EL (cell line): ENCODE results near the gene IKZF2.

Experiments used
- DNase-seq: peaks from one replicate; pipeline ENCODE4 v3.0.0-alpha.2; 2016

The IKZF2 gene

DNA sequence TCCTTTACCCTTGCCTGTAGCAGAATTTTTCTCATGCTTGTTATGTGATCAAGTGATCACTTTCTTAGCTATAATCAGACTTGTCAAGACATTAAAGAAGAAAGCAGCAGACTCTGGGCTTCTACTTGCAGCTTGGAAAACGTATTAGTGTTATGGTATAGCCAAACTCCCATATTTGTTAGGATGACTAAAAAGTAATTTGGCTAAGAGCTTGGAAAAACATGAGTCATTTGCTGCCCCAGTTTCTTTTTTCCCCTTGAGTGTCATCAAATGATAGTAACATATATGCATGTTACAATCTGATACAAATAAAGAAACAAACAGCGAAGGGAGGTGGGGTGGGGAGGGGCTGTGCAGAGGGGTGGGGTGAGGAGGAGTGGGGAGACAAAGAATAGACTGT lies 155.5 kb downstream of the IKZF2 start:
- DNase-seq = peak; percentile 48

DNA sequence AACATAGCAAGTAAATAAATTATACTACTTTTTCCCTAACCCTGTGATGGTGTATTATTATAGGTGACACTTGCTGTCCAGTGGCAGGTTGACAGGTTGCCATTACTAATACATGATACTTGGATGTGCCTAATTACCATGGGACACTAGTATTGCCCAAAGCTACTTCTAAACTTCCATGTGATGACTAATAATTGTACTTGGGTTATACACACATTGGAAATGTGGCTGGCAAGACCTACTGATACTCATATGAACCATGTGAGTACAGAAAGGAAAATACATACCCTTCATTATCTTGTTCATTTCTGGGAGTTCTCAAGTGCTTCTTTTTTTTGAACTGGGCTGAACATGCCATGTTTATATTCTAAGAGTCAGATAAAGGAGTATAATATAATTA lies 156.4 kb downstream of the IKZF2 start:
- DNase-seq = peak; percentile 35

DNA sequence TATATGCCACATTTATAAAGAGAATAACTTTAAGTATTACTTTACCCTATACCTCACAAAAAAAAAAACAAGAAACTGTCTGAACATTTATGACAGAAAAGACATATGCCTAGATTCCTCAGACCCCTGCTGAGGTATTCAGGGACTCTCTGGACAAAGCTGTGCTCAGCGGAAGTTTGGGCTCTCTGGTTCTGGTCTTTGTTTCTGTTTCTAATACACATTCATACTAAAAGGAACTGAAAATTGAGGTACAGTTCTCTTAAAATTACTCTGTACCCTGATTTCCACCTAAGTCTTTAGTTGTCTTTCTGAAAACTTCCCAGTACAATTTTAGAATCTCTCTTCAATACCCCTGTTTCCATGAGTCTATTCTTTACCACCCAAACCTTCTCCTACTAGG lies 160.3 kb downstream of the IKZF2 start:
- no peak for DNase-seq

DNA sequence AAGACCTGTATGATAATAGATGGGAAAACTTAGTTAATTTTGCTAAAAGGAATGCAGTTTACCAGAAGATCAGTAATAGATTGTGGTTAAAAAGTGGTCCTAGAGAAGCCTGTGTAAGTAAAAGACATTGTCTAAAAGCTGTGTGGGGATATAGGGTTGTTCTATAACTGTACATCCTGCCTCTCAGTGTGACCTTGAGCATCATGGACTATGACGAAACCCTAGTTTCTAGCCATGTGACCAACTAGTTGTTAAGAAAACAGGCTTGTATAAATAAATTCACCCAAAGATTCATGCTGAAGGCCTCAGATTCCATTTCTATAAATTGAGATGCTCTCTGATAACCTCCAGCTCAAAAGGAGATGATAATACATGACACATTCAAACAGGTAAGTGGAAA lies 160.7 kb downstream of the IKZF2 start:
- DNase-seq = no peak

DNA sequence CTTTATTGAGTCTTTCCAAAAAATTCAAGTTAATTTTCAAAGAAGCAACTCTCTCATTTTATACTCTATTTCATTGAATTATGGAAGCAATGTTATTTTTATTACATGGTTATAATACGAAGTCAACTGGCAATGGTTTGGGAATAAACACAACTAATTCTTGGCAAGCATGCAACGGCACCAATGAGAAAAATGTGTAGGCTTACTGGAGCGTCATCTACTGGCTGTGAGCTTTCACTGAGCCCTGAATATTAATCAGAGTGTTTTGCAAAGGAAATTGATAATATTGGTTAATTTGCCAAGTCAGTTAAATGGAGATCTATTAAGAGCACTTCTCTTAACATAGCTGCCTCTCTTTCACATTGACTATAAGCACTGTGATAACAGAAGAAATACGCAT lies 163.9 kb downstream of the IKZF2 start:
- no peak for DNase-seq

DNA sequence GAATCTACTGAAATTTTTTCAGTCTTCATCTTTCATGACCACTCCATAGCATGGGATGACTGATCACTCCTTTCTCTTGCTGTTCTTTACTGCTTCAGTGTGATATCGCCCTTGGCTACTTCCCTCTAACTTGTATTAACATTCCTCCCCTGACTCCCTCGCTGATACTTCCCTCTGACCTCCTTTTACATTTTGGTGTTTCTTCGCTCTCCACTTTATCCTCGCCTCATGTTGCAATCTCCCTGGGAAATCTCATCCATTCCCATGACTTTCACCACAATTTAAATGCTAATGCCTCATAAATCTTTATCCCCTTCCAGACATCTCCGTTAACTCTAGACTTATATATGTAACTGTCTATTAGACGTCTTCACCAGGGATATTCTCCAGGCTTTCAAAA lies 167.3 kb downstream of the IKZF2 start:
- no peak for DNase-seq

DNA sequence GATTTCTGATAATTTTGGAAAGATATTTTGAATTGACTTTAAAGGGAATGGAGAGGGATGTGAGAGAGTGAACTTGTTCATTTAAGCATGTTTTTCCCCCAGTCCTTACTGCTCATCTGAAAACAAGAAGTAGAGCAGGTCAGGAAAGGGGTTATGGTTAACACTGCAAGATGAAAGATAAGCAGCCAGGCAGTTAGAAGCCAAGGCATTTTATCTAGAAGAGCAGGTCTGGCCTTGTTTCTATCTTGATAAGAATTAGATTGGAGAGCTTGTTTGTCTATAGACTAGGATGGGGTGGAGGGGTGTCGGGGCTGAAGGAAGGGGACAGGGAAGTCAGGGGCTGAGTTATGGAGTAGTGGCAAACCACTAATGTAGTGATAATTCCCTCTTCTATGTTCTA lies 171.6 kb downstream of the IKZF2 start:
- no peak for DNase-seq

DNA sequence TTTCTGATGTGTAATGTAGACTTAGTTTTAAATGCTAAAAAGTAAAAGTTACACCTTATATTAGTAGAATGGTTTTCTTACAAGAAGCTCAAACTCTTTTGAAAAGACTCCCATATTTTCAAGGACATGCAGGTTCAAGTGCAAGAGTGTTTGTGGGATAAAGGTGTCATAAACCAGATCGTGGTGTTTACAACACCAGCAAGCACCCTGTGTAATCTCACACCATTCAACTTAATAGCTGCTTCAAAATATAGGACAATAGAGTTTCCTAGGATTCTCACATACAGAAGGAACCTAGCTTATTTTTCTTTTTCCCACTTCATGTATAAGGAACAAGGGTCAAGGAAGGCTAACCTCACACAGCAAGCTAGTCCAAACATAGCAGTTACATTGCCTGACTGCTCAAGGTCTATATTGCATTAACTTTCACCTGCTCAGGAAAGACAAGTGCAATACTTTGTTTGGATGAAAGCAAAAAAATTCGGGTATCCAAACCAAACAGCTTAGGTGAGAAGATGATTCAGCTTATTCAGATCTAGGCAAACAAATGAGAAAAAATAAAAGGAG lies 172.3 kb downstream of the IKZF2 start:
- DNase-seq = no peak

DNA sequence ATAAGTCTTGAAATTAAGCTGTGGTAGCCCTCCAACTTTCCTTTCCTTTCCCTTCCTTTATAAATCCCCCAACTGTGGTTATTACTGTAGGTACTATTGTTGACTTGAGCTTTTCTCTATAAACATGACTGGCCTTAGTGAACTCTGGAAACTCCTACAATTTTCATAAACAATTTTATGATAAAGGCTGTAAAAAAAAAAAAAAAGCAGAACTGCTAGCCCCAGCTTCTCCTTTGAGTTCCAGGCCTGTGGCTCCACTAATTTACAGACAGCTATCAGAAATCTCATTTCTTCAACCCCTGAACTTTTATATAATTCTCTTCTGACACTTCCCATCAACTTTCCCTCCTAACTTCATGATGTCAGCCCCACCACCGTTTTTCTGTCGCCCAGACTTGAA lies 174.3 kb downstream of the IKZF2 start:
- DNase-seq = no peak

DNA sequence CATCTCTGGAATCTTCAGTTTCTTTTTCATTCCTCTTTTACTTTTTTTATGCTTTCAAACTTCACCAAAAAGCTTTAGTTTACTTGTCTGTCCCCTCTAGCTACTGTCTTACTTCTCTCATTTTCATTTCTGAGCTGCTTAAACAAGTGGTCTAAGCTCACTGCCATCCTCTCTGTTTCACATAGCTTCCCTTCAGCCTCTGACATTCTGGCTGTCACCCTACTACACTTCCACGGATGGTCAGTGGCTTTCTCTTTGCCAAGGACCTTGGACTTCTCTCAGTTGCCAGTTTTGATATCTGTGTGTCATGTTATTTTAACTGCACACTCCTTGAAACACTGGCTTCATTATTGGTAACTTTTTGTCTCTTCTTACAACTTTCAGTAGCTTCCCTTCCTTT lies 176.1 kb downstream of the IKZF2 start:
- DNase-seq = no peak

DNA sequence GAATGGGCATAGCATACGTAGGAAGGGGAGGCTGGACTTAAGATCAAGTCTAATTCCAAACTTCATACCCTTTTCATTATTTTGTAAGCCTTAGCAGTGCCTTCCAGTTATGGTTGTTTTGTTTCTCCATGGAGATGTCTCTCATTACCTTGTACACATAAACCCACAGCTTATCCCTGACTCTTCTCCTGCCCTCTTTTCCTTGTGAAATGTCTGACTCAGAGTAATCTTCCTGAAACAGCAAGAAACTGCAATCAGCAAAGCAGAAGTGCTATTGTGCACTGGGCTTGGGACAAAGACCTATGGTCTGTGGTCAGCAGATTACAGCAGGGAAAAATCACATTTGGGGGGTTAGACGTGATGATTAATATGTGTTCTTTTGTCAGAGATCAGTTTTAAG lies 176.7 kb downstream of the IKZF2 start:
- DNase-seq = peak; percentile 32

DNA sequence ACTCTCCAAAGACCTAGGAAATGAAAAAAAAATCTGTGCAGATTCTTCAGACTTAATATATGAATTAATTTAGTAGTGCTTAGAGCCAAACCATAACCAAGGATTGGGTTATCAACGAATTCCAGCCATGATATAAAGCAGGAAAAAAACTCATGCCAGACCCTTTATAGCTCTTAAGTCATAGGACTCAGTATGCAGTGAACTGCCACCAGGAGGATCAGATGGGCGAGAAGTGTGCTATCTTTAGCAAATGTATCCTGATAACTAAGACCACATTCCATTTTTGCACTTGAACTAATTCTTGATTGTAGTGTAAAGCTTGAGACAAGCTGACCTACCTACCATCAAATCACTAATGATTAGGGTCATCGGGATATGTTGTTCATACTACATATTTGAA lies 178.1 kb downstream of the IKZF2 start:
- DNase-seq = no peak

DNA sequence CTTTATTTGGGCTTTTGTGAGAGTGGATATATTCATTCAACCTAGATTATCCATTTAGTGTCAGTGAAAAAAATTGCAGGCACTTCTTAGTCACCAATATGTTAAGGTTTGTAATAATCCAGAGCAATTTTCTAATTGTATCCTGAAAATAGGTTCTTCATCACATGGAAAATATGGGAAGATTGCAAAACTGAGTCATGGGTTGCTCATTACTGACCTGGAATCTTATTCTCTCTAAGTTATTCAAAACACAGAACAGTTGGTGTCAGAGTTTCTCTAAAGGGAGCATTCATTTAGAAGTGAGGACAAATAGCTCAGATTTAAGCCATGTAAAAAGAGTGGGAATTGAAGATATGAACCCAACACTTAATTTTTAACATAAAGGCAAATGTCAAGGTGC lies 181.3 kb downstream of the IKZF2 start:
- DNase-seq = peak; percentile 52

DNA sequence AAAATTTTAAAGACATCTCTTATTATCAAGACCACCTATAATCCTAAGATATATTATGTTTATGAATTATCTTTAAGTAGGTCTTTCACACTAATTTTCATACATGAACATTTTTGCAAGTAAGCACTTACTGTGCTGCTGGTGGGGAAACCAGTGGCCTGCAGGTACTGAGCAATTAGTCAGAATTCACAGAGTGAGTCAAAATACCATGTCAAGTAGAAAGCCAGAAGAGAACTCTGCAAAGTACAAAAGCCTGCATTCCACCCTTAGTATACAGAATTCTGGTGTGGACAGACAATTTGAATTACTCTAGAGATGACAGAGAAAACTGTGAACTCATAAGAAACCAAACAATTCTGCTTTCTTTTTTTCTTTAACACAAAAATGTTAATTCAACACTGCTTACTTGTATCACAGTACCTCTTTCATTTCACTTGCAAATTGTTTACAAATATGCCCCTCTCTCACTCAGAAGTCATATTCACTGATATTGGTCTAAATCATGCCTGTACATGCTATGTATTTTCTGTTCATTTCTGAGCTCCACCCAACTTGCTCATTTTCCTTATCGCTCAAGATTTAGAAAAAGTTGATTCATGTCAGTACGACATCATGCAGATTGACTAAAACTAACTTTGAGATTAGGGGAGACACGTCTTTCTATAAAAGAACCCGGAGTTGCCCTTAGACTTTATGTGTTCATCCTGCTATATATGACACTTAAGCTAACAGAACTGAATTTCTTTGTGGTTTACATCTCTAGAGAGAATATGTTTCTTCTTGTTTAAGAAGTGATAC lies 182.9 kb downstream of the IKZF2 start:
- DNase-seq = peak; percentile 24

DNA sequence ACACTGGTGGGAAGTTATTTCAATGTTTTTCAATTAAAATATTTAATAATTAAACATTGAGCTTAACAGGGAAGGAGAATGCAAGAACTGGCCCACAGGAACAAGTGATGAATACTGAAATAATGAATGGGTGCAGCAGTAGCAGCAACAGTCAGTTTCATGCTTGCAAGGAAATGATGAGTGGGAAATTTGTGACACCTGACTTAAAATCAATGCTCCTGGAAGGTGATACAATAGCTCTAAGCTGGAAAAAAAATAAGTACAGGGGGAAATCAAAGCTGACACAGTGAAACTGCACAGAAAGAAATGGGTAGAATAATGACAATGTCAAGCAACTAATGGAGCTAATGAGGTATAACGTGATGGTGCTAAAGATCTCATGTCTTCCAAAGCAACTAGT lies 184.5 kb downstream of the IKZF2 start:
- DNase-seq = no peak

DNA sequence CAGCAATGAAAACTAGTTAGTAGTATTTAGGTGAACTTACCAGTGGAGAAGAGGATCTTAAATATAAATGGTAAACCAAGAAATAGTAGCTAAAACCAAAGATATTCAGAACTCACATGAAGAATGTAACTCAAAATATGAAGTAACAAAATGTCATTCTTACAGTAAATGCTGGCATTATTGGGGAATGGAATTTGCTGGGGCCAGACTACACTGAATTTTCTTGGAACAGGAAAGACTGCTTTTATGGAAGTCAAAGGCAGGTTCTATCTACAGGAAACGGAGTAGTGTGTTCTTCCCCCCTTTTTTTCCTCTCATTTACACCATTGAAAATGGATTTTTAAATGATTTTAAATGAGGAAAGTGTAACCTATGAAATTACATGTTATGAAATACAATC lies 188.7 kb downstream of the IKZF2 start:
- DNase-seq = no peak

DNA sequence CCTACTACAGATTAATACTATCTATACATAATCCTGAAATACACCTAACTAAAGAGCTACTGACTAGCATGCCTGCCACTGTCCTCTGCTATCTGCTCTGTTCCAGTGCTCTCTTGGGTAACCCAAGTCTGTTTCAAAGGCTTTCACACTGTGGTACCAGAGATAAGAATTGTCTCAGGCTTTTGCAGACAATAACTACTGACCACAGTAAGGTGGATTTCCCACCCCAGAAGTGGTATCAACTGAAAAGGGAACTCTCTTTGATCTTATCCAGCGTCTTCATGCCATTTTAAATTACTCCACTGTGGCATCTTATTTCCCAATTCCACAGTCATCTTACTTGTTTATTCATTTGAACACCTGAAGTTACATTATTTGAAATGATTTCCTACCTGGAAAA lies 190.2 kb downstream of the IKZF2 start:
- no peak for DNase-seq

DNA sequence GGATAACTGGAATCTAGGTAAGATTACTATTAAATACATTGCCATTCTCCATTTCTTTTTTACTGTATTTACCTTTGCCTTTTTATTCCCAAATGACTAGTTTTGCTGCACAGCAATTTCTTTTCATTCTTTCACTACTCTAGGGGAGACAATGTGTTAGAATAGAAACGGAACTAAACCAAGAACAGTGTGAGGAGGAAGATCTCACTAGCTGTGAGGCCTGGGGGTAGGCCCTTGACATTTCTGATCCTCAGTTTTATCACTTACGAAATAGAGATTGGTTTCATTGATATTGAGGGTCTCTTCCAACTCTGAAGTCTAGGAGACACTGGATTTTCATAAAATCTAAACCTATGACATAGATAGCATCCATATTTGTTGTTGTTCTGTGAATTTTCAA lies 191.1 kb downstream of the IKZF2 start:
- DNase-seq = no peak

DNA sequence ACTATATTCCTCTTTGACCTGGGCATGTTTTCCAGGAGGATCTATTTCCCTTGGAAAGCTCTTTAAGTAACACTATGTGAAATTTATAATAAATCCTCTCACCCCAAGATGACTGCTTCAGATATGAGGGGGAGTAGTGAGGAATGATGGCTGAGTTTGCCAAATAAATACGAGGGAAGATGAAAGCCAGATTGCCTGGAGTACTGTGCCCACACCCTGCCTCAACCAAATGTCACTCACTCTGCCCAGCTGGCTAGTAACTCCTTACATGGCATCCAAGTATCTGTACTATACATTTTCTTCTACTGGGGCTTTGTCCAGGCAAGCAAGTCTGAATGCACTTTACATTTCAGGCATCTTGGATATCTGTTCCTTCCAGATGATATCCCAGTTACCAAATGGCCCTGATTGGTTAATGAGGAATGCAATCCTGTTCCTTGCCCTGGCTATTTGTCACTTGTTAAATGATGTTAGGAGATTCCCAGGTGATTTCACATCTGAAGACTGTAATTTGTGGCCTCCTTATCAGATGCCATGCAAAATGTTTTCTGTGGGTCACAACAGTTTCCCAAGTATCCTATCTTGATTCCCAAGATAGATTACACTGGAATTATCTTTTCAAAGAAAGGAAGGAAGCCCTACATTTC lies 191.8 kb downstream of the IKZF2 start:
- DNase-seq = no peak

DNA sequence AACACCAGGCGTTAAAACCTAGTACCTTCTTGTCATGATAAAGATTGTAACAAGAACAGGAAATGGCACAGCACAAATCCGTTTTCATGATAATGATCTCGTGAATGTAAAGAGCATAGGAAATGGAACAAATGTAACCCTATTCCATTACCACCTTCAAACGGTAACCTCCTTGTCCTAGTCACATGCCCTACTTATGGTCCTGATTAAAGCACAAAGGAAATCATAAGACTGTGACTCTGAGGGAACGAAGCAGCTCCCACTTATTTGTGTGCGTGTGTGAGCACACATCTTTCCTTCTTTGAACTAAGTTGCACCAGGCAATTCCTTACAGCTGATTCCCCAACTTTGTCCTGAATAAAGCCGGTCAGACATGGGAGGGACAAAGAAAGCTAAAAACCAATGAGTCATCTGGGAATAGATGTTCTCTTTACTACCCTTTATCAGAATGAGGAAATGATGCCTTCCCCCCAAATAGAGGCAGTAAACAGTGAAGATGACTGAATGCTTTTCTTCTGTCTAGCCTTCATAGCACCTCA lies 192.6 kb downstream of the IKZF2 start:
- DNase-seq = peak; percentile 45

DNA sequence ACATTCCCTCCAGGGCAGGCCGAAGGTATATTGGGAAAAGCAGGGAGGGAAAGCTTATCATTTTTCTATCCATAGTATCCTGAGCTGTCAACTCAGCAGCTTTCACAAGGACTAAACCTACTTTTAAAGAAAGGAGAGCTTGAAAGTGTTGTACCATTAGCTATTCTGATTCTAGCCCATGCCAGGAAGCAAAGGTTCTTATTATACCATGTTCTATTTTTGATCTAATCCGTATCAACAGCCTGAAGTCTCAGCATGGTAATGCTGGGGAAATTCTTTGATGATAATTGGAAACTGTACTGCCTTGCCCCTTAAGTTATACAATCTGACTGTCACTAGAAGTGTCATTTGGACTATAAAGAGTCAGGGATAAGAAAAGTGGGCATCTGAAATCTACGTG lies 193.3 kb downstream of the IKZF2 start:
- no peak for DNase-seq

DNA sequence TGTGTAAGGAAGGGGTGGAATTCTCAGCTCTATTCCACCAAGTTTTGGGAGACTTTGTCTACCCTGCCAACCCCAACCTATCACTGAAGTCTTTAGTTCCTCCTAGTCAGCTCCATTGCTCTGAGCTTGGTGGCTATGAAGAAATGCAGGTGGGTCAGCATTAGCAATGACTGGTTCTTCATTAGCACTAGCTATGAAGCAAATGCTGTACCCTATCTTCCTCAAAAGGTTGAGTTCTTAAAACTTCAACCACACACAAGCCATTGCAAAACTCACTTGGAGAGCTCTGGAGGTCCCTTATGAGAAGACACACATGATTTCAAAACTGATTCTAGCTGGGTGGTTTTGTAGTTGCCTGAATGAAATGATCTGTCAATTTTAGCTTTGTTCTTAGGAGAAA lies 193.8 kb downstream of the IKZF2 start:
- no peak for DNase-seq

DNA sequence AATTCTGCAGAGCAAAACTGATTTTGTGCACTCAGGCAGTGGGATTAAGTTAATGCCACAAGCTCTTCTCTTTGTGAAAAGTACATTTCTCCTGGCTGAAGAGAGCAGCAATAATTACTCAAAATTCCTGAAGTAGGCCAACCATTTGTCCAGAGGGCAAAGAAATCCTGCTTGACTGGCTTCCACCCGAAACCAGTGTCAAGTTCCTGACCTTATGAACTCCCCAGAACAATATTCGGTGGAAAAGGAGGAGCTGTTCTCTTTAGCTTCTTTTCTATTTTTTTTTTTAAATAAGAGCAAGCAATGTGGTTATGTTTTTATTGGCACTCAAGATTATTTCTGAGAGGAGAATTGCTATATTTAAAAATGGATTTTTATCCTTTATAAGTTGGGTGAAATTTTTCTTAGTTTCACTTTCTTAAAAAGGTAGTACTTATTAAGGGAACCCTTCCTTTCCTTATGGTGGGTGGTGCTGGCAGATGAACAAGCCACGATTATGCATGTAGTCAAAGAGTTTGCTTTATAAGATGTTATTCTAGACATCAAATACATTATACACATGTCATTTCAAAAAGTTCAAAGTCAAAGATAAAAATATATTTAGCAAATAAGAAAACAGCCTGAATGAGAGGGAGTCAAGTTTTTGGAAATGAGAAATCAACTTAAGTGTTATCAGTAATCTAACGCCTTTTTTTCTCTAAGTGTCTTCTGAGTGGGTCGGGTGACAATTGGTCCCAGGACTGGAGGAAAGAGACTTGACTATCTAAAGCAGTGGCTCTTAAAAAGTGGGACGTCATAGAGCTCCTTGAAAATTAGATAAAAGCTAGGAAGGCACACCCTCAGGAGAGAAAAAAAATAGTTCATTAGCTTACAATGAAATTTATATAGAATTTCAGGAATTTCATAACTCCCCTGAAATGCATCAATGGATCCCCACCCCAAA lies 194.5 kb downstream of the IKZF2 start:
- DNase-seq = no peak
